ENCODE data around the gene DCDC2B. TPM values are rescaled to one million over a fixed set of nuclear protein-coding genes. Genes with fewer than 3 reads are reported as not detected.

Gene DCDC2B
- total and polyA plus RNA-seq, 2 of the 13 experiments (the other 11 are each of a cell fraction or from before 2014, with no cell fraction given) = not detected

GRCh38 chr1:32179443-32180185 is 29.3 kb upstream of the DCDC2B start, which contains the start of gene TXLNA (continued):
- TF ChIP-seq ZNF619 (CRISPR knock-in tag; IDR thresholded peaks at IDR 0.05) (no peak; the same call in 1 of the 2 replicates), ZNF432 (CRISPR knock-in tag; IDR thresholded peaks at IDR 0.05; ENCODE audit: borderline replicate concordance) (no peak), ZFP90 (CRISPR knock-in tag; IDR thresholded peaks at IDR 0.05; ENCODE audit: borderline replicate concordance) (peak; percentile 58; the same call in 1 of the 2 replicates), ZNF800 (CRISPR knock-in tag; IDR thresholded peaks at IDR 0.05) (0 out of 2 replicates have a peak, but pooled peaks have one; percentile 39), NCOA1 (CRISPR knock-in tag; IDR thresholded peaks at IDR 0.05) (no peak; the same call in 1 of the 2 replicates), ZNF850 (CRISPR knock-in tag; conservative IDR thresholded peaks at IDR 0.05) (no peak), ZNF264 (CRISPR knock-in tag; IDR thresholded peaks at IDR 0.05) (no peak)

GRCh38 chr1:32180186-32181060 is 28.5 kb upstream of the DCDC2B start:
- H3K36me3 ChIP-seq (replicated peaks in 1 of 2; ENCODE audit: control insufficient read depth in 1 of 2, insufficient read depth in 2 of 2, low read length in 2 of 2) = peaks cover 8 to 26% of the 10 kb centered on the region in 2 experiments; a peak in 4 of 5 replicates
- in situ Hi-C loops (cut with HindIII; ENCODE audit: extremely low pct_ligation_motif_present, low pct_unique_long_range_greater_than_20kb) = no loop called here
- H3K9me3 ChIP-seq (ENCODE audit: low read length) = no peaks in the 10 kb centered on the region
- H3K27me3 ChIP-seq (ENCODE audit: control insufficient read depth in 1 of 2, insufficient read depth in 2 of 2, low read length in 2 of 2) = no peaks in the 10 kb centered on the region
- peaks cover 40% of the 10 kb centered on the region for H3K79me2 ChIP-seq (ENCODE audit: insufficient read depth, low read length)
- WGBS (ENCODE audit: low lambda C conversion rate) = 6% methylated on average over 35 of the region's 36 CpGs
- ATAC-seq (peak; percentile 43), FAIRE-seq (no peak), DNase-seq (ENCODE audit: low spot score) (peak; percentile 18)
- peak overlapping the region; percentile 84 for H3K9ac ChIP-seq (ENCODE audit: insufficient read depth, low read depth, low read length)
- ChIA-PET CTCF (ENCODE audit: low intra/inter-chr PET ratio, low total read pairs) (no interaction called here), POLR2A (interaction anchor here (1.2 to 2.7 kb wide), 13 partner anchors 18 to 214 kb away, joined by 3 to 38 read pairs (median 8); partner anchors contain the start of genes BSDC1, CCDC28B, EIF3I and HDAC1)
- H3K4me1 ChIP-seq (ENCODE audit: insufficient read depth, low read length) = peaks cover 67% of the 10 kb centered on the region
- intact Hi-C loops (cut with micrococcal nuclease; ENCODE audit: unreplicated experiment) = no loop called here
- H3K4me2 ChIP-seq (ENCODE audit: low read depth, low read length) = peak overlapping the region; percentile 80
- peak overlapping the region; percentile 87 for H3K27ac ChIP-seq (ENCODE audit: extremely low read length, insufficient read depth, low read length)
- H4K20me1 ChIP-seq (ENCODE audit: insufficient read depth, low read length) = peaks cover 2% of the 10 kb centered on the region; the same call in 1 of the 2 replicates
- H2AFZ ChIP-seq (ENCODE audit: low read length) = no peak overlapping the region
- peak overlapping the region; percentile 58 to 76 (median 61) for H3K4me3 ChIP-seq (replicated peaks in 1 of 3; ENCODE audit: insufficient read depth in 1 of 3, low read depth in 2 of 3, low read length in 3 of 3)
- BruUV-seq (replicated peaks) = no TSS peak
- TF ChIP-seq ZHX1 (CRISPR knock-in tag; IDR thresholded peaks at IDR 0.05; ENCODE audit: low read depth) (peak; percentile 0; the same call in 1 of the 2 replicates), NR2F2 (IDR thresholded peaks at IDR 0.05; ENCODE audit: borderline replicate concordance, low read depth) (peak; percentile 3; the same call in 1 of the 2 replicates), RNF219 (CRISPR knock-in tag; IDR thresholded peaks at IDR 0.05) (peak; percentile 10; the same call in 1 of the 2 replicates), HNRNPL (IDR thresholded peaks at IDR 0.05; ENCODE audit: low read depth, low read length) (peak; percentile 74; the same call in 1 of the 2 replicates), ZNF619 (CRISPR knock-in tag; IDR thresholded peaks at IDR 0.05) (peak; percentile 41; the same call in 1 of the 2 replicates)
